ENCODE data around the gene ZNF892. TPM values are rescaled to one million over a fixed set of nuclear protein-coding genes. Genes with fewer than 3 reads are reported as not detected.

Gene ZNF892
- total and polyA plus RNA-seq, 2 of the 8 experiments (the other 6 are each of a cell fraction or from before 2014, with no cell fraction given) = 1.4 to 10.7 TPM

- TF ChIP-seq NANOG (IDR thresholded peaks at IDR 0.05; ENCODE audit: insufficient read depth, low read depth, low read length, poor library complexity, severe bottlenecking) (no peak), TAF1 (IDR thresholded peaks at IDR 0.05; ENCODE audit: low read depth, low read length) (no peak), EGR1 (IDR thresholded peaks at IDR 0.05; ENCODE audit: borderline replicate concordance, low read depth, low read length) (no peak)
Observed at GRCh38 chr2:95179451-95179850, 27.9 kb upstream of the ZNF892 start (continued).
